MG63 (cell line): ENCODE measurements around the gene RPL12. TPM values are rescaled to one million over a fixed set of nuclear protein-coding genes. Genes with fewer than 3 reads are reported as not detected.

Experiments
- DNase-seq: peaks from one replicate; pipeline ENCODE4 v3.0.0-alpha.2; 2020
- H3K27me3 ChIP-seq: fragments of 250-450 bp; sonication (Bioruptor Pico); 2 replicates; pipeline ENCODE4 v1.5.1; 2020; ENCODE audit warnings: mild to moderate bottlenecking, moderate library complexity
- H3K36me3 ChIP-seq: fragments of 250-450 bp; sonication (Bioruptor Pico); 2 replicates; pipeline ENCODE4 v1.5.1; 2020; ENCODE audit warnings: mild to moderate bottlenecking, moderate library complexity
- H3K4me3 ChIP-seq: fragments of 250-450 bp; sonication (Bioruptor Pico); 2 replicates; pipeline ENCODE4 v1.5.1; 2020; ENCODE audit warnings: mild to moderate bottlenecking, moderate library complexity
- H3K9me3 ChIP-seq: fragments of 250-450 bp; sonication (Bioruptor Pico); 2 replicates; pipeline ENCODE4 v1.5.1; 2020; ENCODE audit warnings: mild to moderate bottlenecking, moderate library complexity
- total RNA-seq: library from RNA; depleted of rRNA; stranded (reverse); fragments of >200 nt; shearing (Covaris generic); gene quantifications from 2 replicates; pipeline ENCODE4 v1.2.3, GENCODE V29; 2014; ENCODE audit warnings: low replicate concordance

Gene RPL12
- total RNA-seq, 1 experiment from 2014 or later, result 2,095 TPM

DNA sequence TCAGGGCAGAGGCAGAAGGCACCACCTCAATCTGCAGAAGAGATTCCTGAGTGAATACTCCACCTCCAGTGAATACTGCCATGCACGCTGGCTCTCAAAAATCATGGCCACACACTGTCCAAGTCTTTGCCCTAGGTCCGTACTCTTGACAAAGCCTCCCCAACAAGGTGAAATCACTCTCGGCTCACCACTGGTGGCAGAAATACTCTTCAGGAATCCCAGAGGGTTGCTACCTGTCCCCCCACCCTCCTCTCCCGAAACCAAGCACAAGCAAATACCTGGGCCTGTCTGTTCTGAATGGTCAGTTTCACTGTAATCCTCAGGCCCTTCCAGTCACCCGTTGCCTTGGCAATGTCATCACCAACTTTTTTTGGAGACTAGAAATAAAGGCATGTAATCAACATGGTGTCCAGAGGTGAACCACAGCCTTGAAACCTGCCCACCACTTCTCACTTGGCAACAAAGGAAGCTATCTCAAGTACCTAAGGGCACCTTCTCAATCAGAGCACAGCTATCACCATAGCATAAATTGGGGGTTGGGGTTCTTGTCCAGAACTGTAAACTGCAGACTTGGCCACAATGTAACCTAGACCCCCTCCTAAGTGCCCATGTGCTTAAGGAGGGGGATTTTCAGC, 1.8 kb downstream of the RPL12 start:
- peaks cover 65% of the 10 kb centered on the region for H3K36me3 ChIP-seq
- no peaks in the 10 kb centered on the region; the same call in 1 of the 2 replicates for H3K27me3 ChIP-seq
- H3K4me3 ChIP-seq, result peak overlapping the region; percentile 85
- no peaks in the 10 kb centered on the region; the same call in 1 of the 2 replicates for H3K9me3 ChIP-seq
- no peak for DNase-seq

GRCh38 chr9:127448112-127448805, 2.9 kb downstream of the RPL12 start:
- Histone ChIP-seq H3K4me3 (peak overlapping the region; percentile 85), H3K27me3 (no peaks in the 10 kb centered on the region; the same call in 1 of the 2 replicates)
- DNase-seq, result no peak

DNA sequence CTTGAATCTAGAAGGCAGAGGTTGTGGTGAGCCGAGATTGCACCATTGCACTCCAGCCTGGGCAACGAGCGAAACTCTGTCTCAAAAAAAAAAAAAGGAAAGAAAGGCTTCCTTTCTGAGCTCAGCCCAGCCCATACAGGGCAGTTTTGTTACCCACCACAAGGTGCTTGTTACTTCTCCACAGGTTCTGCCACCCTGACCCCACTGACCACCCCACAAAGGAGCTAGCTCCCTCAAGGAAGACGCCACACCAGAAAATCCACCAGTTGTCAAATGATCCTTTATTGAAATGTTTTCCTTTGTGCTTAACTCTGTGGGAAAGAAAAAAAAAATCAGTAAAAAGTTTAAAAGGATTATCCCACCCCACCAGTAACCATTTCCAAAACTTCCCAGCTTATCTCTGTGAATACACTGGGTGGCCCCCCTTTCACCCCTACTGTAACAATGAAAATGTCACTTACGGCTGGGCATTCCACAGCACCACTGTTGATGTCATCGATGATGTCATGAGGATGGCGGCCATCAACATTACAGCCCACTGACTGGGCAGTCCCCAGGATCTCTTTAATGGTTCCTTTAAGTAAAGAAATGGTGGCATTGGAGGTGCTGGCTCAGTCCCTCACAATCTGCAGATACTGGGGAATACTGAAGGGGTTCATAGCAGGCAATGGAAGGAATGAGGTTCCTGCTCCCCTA, 3.6 kb downstream of the RPL12 start:
- peak overlapping the region; percentile 85 for H3K4me3 ChIP-seq
- H3K9me3 ChIP-seq, result no peaks in the 10 kb centered on the region; the same call in 1 of the 2 replicates
- DNase-seq, result no peak
- H3K27me3 ChIP-seq, result no peaks in the 10 kb centered on the region; the same call in 1 of the 2 replicates
- H3K36me3 ChIP-seq, result peaks cover 78% of the 10 kb centered on the region

More at GRCh38 chr9:127448112-127448805, 2.9 kb downstream of the RPL12 start:
- Histone ChIP-seq H3K36me3 (peaks cover 74% of the 10 kb centered on the region), H3K9me3 (no peaks in the 10 kb centered on the region; the same call in 1 of the 2 replicates)

DNA sequence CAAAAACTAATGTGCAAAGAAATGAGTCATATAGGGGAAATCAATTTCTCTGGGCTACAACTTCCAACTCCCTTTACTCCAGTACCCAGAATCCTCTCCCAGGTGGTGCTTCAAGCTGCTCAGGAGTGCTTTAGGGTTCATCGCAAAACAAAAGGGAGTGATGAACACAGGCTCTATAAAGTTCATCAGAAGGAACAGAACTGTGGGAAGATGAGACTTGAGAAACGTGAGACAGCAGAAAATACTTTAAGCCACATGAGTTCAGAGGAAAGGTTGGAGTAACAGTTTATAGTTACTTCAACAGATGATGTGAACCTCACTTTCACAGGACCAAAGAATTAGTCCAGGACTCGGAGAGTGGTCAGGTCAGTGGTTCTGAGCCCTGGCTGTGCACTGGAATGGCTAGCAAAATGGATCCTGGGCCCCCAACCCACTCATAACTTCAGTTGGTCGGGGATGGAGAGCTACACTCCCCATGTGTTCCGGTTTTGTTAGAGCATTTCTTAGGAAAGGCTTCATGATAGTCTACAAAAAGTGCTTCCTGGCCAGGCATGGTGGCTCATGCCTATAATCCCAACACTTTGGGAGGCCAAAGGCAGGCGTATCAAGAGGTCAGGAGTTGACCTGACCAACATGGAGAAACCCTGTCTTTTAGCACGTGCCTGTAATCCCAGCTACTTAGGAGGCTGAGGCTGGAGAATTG, 4.3 kb downstream of the RPL12 start:
- H3K36me3 ChIP-seq, result peaks cover 83% of the 10 kb centered on the region
- no peak for DNase-seq
- no peak overlapping the region for H3K4me3 ChIP-seq
- no peaks in the 10 kb centered on the region; the same call in 1 of the 2 replicates for H3K27me3 ChIP-seq
- H3K9me3 ChIP-seq, result no peaks in the 10 kb centered on the region; the same call in 1 of the 2 replicates

DNA sequence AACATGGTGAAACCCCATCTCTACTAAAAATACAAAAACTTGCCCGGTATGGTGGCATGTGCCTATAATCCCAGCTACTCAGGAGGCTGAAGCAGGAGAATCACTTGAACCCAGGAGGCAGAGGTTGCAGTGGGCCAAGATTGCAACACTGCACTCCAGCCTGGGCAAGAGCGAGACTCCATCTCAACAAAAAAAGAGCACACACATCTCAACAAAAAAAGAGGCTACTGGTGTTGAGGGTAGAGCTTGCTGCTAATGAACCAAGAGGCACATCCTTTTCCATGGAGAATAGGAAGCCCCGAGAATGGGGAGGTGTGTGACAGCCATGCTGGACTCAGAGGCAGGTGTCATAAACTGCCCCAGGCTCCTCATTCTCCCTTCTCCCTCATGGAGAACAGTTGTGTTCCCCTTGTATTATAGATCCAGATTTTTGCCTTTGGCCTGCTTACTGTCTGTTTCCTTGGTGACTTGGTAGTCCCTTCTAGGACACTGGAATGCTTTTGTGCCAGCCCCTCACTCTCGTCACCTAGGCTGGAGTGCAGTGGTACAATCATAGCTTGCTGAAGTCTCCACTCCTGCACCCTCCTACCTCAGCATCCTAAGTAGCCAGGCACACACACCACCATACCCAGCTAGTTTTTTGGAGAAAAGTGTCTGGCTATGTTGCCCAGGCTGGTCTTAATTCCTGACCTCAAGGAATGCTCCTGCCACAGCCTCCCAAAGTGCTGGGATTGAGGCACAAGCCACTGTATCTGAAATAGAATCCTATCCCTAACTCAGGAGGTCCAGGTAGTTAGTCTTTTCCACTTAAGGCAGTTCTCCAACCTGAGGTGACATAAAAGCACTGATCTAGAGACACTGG, 5.1 kb downstream of the RPL12 start:
- Histone ChIP-seq H3K36me3 (peaks cover 89% of the 10 kb centered on the region), H3K4me3 (no peak overlapping the region), H3K9me3 (no peaks in the 10 kb centered on the region; the same call in 1 of the 2 replicates), H3K27me3 (no peaks in the 10 kb centered on the region; the same call in 1 of the 2 replicates)
- no peak for DNase-seq

DNA sequence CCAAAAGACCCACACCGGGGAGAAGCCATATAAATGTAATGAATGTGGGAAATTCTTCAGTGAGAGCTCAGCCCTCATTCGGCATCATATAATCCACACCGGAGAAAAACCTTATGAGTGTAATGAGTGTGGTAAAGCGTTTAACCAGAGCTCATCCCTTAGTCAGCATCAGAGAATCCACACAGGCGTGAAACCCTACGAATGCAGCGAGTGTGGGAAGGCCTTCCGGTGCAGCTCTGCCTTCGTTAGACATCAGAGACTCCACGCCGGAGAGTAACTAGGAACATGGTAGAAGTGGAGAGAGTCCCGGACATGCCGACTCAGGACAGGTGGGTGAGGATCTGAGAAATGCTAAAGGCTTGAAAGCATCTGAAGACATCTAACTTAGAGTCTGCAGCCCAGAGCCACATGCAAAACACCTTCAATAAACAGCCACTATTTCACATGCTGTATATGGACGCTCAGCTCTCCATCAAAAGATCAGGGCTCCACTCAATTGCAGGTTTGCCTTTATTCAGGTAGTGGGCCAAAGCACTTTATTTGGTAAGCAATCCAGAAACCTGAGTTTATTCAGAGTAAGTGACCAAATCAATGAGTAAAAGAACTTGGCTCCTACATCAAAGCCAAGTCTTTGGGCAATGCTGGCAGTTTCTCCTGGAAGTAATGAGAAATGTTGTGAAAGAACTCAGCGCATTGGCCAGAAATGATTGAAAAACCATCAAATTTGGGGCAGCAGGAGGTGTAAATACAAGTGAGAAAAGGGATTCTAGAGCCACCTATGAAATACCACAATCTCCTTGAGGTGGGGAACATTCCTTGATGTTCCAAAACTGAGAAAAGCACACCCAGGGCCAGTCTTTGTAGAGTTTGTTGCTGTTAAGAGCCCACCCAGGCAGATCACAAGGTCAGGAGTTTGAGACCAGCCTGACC, 6.0 kb downstream of the RPL12 start:
- Histone ChIP-seq H3K9me3 (no peaks in the 10 kb centered on the region; the same call in 1 of the 2 replicates), H3K36me3 (peaks cover 80% of the 10 kb centered on the region), H3K27me3 (no peaks in the 10 kb centered on the region; the same call in 1 of the 2 replicates), H3K4me3 (no peak overlapping the region)
- DNase-seq, result no peak

GRCh38 chr9:127444283-127444920, 6.8 kb downstream of the RPL12 start:
- Histone ChIP-seq H3K9me3 (no peaks in the 10 kb centered on the region; the same call in 1 of the 2 replicates), H3K27me3 (no peaks in the 10 kb centered on the region), H3K36me3 (peaks cover 75% of the 10 kb centered on the region), H3K4me3 (no peak overlapping the region)
- DNase-seq, result no peak

DNA sequence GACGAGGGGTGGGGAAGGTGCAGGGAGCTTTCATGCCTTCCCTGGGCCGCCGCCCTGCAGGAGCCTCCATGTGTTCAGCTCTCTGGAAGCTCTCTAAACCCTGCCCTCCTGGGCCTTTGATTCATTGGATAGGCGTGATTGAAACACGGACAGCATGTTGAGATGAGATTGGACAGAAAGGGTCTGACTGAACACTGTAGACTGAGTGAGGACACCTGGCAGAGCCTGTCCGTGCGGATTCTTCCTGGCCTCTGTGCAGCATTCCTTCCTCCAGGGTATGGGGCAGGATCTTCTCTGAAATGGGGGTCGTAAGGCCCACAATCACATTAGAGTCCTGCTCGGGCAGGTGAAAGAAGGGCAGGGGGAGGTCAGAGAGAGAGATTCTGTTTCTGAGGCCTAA, 12.8 kb downstream of the RPL12 start:
- peaks cover 52% of the 10 kb centered on the region for H3K36me3 ChIP-seq

GRCh38 chr9:127437497-127438264, 13.5 kb downstream of the RPL12 start:
- peaks cover 48% of the 10 kb centered on the region for H3K36me3 ChIP-seq
- no peak for DNase-seq

More for the DNA sequence above, 12.8 kb downstream of the RPL12 start:
- DNase-seq, result no peak
- no peaks in the 10 kb centered on the region for H3K9me3 ChIP-seq
- H3K27me3 ChIP-seq, result no peaks in the 10 kb centered on the region
- H3K4me3 ChIP-seq, result no peak overlapping the region

DNA sequence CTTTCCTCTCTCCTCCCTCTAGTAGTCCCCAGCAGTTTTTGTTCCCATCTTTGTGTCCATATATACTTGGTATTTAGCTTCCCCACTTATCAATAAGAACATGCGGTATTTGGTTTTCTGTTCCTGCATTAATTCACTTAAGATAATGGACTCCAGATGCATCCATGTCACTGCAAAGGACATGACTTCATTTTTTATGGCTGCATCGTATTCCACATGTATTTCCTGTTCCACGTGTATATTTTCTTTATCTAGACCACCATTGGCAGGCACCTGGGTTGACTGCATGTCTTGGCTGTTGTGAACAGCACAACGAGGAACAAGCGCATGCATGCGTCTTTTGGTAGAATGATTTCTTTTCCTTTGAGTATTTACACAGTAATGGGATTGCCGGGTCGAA, 20.8 kb downstream of the RPL12 start:
- no peaks in the 10 kb centered on the region for H3K27me3 ChIP-seq
- peaks cover 19% of the 10 kb centered on the region for H3K36me3 ChIP-seq
- H3K4me3 ChIP-seq, result no peak overlapping the region
- no peak for DNase-seq
- H3K9me3 ChIP-seq, result no peaks in the 10 kb centered on the region

More at GRCh38 chr9:127437497-127438264, 13.5 kb downstream of the RPL12 start:
- Histone ChIP-seq H3K27me3 (no peaks in the 10 kb centered on the region), H3K9me3 (no peaks in the 10 kb centered on the region), H3K4me3 (no peak overlapping the region)

GRCh38 chr9:127428348-127428747, 22.9 kb downstream of the RPL12 start:
- no peak for DNase-seq

DNA sequence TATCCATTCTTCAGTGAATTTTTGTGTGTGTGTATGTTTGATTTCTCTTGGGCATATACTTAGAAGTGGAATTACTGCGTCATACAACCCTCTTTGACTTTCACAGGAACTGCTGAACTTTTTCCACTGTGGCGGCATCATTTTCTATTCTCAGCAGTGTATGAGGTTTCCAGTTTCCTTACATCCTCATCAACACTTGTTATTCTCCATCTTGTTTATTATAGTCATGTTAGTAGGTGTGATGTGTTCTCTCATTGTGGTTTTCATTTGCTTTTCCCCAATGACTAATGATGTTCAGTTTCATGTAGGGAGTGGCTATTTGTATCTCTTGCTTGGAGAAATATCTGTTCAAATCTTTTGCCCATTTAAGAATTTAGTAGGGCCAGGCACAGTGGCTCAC, 24.4 kb downstream of the RPL12 start:
- Histone ChIP-seq H3K36me3 (peaks cover 9% of the 10 kb centered on the region), H3K4me3 (no peak overlapping the region), H3K27me3 (no peaks in the 10 kb centered on the region), H3K9me3 (no peaks in the 10 kb centered on the region)
- DNase-seq, result no peak

More at GRCh38 chr9:127428348-127428747, 22.9 kb downstream of the RPL12 start:
- Histone ChIP-seq H3K36me3 (peaks cover 12% of the 10 kb centered on the region), H3K4me3 (no peak overlapping the region), H3K9me3 (no peaks in the 10 kb centered on the region), H3K27me3 (no peaks in the 10 kb centered on the region)

GRCh38 chr9:127424676-127424999, 26.6 kb downstream of the RPL12 start:
- no peaks in the 10 kb centered on the region for H3K9me3 ChIP-seq
- peak overlapping the region; percentile 94 for H3K4me3 ChIP-seq
- no peaks in the 10 kb centered on the region for H3K27me3 ChIP-seq
- DNase-seq, result no peak
- H3K36me3 ChIP-seq, result no peaks in the 10 kb centered on the region; the same call in none of the 2 replicates
